ENCODE measurements around the gene RSAD2.

The RSAD2 gene

DNA sequence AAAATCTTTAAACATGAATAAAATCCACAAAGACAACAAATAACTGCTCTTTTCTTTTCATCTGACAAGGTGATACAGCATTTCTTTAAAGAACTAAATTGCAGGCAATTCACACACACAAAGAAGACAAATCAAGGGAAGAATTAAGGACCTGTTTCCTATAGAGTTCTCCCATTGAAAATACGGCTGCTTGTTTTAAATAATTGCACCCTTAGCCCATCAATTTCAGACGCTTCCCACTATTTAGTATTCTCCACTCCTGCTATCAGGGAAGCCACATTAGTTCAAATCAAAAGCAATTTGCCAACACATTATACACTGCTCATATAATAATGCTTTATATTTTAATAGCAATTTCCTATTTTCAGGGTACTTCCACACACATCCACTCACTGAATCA is 23.2 kb upstream of the RSAD2 start:
- TF ChIP-seq, protein P1, sequence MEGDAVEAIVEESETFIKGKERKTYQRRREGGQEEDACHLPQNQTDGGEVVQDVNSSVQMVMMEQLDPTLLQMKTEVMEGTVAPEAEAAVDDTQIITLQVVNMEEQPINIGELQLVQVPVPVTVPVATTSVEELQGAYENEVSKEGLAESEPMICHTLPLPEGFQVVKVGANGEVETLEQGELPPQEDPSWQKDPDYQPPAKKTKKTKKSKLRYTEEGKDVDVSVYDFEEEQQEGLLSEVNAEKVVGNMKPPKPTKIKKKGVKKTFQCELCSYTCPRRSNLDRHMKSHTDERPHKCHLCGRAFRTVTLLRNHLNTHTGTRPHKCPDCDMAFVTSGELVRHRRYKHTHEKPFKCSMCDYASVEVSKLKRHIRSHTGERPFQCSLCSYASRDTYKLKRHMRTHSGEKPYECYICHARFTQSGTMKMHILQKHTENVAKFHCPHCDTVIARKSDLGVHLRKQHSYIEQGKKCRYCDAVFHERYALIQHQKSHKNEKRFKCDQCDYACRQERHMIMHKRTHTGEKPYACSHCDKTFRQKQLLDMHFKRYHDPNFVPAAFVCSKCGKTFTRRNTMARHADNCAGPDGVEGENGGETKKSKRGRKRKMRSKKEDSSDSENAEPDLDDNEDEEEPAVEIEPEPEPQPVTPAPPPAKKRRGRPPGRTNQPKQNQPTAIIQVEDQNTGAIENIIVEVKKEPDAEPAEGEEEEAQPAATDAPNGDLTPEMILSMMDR (IDR thresholded peaks at IDR 0.05) = no peak

DNA sequence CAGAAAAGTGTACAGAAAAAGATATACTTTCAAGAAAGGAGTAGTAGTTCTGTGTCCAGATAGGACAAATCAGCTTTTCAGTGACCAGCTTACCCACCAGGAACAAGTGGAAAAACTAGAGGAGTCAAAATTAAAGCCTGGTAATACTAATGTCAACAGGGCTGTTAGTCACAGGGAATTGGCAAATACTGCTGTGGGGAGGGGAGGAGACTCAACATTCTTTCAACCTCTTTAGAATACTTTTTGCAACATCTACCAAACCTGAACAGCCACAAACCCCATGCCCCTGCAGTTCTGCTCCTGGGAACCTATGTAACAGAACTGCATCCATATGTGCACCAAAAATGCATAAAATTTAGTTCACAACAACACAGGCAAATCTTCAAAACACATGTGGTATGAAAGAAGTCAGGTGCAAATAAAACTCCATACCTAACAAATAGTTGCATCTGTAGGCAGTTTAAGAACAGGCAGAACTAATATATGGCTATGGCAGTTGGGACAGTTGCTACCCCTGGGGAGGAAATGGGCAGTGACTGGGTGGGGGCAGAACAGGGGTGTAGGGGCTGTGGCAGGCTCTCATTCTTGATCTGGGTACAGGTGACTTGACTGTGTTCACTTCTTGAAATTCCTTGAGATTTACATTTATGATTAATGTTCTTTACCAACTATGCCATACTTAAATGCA is 21.6 kb upstream of the RSAD2 start:
- TF ChIP-seq, protein P1 (IDR thresholded peaks at IDR 0.05) = no peak

DNA sequence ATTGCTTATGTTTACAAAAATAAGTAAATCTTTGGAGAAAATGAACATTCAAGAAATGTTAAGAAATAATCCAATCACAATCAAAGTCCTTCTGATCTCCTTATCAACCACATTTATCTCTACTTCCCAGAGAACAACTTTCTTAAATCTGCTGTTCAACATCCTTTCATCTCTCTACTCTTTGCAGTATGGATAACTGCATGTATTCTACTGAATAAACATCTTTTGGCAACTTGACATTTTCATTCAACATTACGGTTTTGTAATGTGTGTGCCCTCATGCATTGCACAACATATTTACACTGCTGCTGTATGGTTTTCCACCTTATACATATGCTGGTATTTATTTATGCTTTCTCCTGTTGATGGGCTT is 21.0 kb upstream of the RSAD2 start:
- TF ChIP-seq, protein P1 (IDR thresholded peaks at IDR 0.05) = no peak

DNA sequence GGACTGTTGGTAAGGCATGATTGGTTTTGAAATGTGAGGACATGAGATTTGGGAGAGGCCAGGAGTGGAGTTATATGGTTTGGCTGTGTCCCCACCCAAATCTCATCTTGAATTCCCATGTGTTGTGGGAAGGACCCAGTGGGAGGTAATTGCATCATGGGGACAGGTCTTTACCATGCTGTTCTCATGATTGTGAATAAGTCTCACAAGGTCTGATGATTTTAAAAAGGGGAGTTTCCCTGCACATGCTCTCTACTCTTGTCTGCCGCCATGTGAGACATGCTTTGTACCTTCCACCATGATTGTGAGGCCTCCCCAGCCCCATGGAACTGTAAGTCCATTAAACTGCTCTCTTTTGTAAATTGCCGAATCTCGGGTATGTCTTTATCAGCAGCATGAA is 17.3 kb upstream of the RSAD2 start:
- TF ChIP-seq, protein P1 (IDR thresholded peaks at IDR 0.05) = no peak

DNA sequence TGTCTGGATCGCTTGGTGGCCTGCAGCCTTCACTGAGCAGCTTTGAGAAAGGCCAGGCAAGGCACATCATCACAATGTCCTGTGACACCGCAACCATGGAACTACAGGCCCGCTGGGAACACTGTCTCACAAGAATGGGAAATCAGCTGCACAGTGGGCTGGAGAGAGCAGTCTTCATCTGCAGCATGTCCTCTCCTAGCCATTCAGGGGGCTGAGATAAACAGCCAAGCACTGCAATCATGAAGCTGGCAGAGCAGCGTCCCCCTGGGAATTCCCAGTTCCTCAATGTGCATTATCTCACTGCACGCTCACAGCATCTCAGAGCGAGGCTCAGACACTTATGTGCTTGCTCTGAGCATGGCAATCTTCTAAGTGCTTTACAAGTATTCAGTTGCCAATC is 13.8 kb upstream of the RSAD2 start:
- TF ChIP-seq, protein P1 (IDR thresholded peaks at IDR 0.05) = no peak

DNA sequence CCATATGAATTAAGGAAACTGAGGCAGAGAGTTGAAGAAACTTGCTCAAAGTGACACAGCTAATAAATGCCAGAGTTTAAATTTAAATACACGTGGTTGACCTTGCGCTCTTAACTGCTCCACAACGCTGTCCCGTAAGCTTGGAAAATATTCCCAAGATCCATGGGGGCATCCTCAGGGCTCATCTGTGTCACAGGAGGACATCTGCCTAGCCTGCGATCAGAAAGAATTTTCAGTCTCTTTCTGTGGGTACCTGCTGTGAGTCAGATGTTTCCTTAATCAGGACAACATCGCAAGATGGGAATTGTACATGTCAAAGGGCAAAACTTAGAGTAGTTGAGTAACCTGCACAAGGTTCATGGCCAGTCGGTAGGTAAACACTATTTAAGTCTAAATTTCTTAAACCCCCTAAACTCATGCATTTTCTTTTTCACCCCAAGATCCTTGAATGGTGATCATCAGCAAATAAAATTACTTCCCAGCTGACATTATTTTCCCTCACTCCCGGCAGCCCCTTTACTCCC is 13.3 kb upstream of the RSAD2 start:
- TF ChIP-seq, protein P1 (IDR thresholded peaks at IDR 0.05) = no peak

DNA sequence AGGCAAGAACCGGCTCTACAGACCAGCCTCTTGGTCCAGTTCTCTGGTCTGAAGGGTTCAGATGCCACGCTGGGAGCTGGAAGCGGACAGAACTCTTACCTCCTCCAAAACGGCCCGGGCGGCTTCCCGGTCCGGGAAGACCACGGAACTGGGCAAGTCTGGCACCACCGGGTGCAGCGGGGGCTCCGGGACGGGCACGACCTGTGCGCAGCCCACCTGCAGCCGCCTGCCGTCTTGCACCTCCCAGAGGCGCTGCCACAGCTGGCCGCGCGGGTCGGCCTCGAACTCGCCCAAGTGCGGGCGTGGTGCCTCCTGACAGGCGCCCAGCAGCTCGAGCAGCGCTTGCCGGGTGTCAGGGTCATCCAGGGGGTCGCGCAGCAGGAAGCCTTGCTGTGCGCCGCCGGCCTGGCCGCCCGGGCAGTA is 12.6 kb upstream of the RSAD2 start:
- TF ChIP-seq, protein P1 (IDR thresholded peaks at IDR 0.05) = no peak
